ENCODE data around the gene COX5A. TPM values are rescaled to one million over a fixed set of nuclear protein-coding genes. Genes with fewer than 3 reads are reported as not detected.

The COX5A gene
- total and polyA plus RNA-seq, 2 of the 13 experiments (the other 11 are each of a cell fraction or from before 2014, with no cell fraction given): 158 to 218 TPM

DNA sequence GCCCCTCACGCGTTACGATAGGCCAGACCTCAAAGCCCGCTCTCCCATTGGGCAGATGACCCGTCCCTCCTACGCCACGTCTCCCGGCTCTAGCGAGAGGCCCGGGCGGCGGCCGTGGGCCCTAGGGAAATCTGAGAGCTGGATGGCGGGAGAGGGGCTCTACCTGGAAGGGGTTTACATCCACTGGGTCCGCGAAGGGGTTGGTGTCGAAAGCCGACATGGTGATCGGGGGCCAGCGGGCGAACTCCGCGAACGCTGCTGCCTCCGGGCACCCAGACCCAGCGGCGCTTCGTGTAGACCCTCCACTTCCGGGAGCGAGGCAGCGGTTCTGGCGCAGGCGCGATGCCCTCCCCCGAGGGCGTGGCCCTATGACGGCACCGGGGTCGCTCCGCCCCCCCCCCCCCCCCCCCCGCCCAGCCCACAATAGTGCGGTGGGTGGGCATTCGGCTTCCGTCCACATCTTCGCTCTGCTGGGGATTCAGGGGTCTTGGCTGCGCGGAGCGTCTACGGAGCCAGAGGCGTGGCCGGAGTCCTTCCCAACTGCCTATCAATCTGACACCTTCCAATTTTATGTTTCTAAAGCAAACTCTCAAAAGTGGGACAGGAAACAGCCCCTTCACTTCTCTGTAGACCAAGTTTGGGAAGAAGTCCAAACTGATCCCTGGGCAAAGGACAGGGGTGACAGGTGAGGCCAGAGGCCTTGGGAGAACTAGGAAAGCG, 64.7 kb downstream of the COX5A start, which contains the start of gene SCAMP2 (continued):
- TF ChIP-seq, protein P1, sequence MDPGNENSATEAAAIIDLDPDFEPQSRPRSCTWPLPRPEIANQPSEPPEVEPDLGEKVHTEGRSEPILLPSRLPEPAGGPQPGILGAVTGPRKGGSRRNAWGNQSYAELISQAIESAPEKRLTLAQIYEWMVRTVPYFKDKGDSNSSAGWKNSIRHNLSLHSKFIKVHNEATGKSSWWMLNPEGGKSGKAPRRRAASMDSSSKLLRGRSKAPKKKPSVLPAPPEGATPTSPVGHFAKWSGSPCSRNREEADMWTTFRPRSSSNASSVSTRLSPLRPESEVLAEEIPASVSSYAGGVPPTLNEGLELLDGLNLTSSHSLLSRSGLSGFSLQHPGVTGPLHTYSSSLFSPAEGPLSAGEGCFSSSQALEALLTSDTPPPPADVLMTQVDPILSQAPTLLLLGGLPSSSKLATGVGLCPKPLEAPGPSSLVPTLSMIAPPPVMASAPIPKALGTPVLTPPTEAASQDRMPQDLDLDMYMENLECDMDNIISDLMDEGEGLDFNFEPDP (CRISPR knock-in tag; conservative IDR thresholded peaks at IDR 0.05): no peak
- TF ChIP-seq CBX2 (IDR thresholded peaks at IDR 0.05; ENCODE audit: low read depth, low read length) (no peak), CBX2 (CRISPR knock-in tag; IDR thresholded peaks at IDR 0.05; ENCODE audit: low read depth) (no peak), HOXA5 (CRISPR knock-in tag; IDR thresholded peaks at IDR 0.05) (no peak), ZNF350 (CRISPR knock-in tag; IDR thresholded peaks at IDR 0.05; ENCODE audit: borderline replicate concordance, low read depth) (no peak; the same call in 1 of the 2 replicates), FUBP1 (CRISPR knock-in tag; IDR thresholded peaks at IDR 0.05; ENCODE audit: borderline replicate concordance) (no peak), RNF2 (conservative IDR thresholded peaks at IDR 0.05; ENCODE audit: low read depth) (peak; percentile 73; the same call in 1 of the 2 replicates), ZBTB20 (CRISPR knock-in tag; IDR thresholded peaks at IDR 0.05; ENCODE audit: borderline replicate concordance, low read depth) (no peak), ZNF747 (CRISPR knock-in tag; IDR thresholded peaks at IDR 0.05; ENCODE audit: borderline replicate concordance) (no peak; the same call in 1 of the 2 replicates), ZNF619 (CRISPR knock-in tag; IDR thresholded peaks at IDR 0.05) (no peak), MAF1 (CRISPR knock-in tag; IDR thresholded peaks at IDR 0.05; ENCODE audit: borderline replicate concordance) (no peak), EED (CRISPR knock-in tag; IDR thresholded peaks at IDR 0.05) (peak; percentile 54; the same call in 1 of the 2 replicates), SPEN (CRISPR knock-in tag; IDR thresholded peaks at IDR 0.05; ENCODE audit: low read depth) (peak; percentile 37; the same call in 1 of the 2 replicates), AGO1 (IDR thresholded peaks at IDR 0.05; ENCODE audit: low read depth, low read length, poor library complexity, severe bottlenecking) (peak; percentile 74)
- TF ChIP-seq, protein P2, sequence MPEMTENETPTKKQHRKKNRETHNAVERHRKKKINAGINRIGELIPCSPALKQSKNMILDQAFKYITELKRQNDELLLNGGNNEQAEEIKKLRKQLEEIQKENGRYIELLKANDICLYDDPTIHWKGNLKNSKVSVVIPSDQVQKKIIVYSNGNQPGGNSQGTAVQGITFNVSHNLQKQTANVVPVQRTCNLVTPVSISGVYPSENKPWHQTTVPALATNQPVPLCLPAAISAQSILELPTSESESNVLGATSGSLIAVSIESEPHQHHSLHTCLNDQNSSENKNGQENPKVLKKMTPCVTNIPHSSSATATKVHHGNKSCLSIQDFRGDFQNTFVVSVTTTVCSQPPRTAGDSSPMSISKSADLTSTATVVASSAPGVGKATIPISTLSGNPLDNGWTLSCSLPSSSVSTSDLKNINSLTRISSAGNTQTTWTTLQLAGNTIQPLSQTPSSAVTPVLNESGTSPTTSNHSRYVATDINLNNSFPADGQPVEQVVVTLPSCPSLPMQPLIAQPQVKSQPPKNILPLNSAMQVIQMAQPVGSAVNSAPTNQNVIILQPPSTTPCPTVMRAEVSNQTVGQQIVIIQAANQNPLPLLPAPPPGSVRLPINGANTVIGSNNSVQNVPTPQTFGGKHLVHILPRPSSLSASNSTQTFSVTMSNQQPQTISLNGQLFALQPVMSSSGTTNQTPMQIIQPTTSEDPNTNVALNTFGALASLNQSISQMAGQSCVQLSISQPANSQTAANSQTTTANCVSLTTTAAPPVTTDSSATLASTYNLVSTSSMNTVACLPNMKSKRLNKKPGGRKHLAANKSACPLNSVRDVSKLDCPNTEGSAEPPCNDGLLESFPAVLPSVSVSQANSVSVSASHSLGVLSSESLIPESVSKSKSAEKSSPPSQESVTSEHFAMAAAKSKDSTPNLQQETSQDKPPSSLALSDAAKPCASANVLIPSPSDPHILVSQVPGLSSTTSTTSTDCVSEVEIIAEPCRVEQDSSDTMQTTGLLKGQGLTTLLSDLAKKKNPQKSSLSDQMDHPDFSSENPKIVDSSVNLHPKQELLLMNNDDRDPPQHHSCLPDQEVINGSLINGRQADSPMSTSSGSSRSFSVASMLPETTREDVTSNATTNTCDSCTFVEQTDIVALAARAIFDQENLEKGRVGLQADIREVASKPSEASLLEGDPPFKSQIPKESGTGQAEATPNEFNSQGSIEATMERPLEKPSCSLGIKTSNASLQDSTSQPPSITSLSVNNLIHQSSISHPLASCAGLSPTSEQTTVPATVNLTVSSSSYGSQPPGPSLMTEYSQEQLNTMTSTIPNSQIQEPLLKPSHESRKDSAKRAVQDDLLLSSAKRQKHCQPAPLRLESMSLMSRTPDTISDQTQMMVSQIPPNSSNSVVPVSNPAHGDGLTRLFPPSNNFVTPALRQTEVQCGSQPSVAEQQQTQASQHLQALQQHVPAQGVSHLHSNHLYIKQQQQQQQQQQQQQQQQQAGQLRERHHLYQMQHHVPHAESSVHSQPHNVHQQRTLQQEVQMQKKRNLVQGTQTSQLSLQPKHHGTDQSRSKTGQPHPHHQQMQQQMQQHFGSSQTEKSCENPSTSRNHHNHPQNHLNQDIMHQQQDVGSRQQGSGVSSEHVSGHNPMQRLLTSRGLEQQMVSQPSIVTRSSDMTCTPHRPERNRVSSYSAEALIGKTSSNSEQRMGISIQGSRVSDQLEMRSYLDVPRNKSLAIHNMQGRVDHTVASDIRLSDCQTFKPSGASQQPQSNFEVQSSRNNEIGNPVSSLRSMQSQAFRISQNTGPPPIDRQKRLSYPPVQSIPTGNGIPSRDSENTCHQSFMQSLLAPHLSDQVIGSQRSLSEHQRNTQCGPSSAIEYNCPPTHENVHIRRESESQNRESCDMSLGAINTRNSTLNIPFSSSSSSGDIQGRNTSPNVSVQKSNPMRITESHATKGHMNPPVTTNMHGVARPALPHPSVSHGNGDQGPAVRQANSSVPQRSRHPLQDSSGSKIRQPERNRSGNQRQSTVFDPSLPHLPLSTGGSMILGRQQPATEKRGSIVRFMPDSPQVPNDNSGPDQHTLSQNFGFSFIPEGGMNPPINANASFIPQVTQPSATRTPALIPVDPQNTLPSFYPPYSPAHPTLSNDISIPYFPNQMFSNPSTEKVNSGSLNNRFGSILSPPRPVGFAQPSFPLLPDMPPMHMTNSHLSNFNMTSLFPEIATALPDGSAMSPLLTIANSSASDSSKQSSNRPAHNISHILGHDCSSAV (CRISPR knock-in tag; IDR thresholded peaks at IDR 0.05; ENCODE audit: borderline replicate concordance): no peak
- TF ChIP-seq, protein P3, sequence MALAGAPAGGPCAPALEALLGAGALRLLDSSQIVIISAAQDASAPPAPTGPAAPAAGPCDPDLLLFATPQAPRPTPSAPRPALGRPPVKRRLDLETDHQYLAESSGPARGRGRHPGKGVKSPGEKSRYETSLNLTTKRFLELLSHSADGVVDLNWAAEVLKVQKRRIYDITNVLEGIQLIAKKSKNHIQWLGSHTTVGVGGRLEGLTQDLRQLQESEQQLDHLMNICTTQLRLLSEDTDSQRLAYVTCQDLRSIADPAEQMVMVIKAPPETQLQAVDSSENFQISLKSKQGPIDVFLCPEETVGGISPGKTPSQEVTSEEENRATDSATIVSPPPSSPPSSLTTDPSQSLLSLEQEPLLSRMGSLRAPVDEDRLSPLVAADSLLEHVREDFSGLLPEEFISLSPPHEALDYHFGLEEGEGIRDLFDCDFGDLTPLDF (CRISPR knock-in tag; IDR thresholded peaks at IDR 0.05): no peak

Measured in HepG2 (cell line).